GM21528 (cell line): ENCODE measurements around the gene RFPL3.
"Not testable (repeated sequence)": the region's sequence is repeated elsewhere in the genome, so short reads cannot be mapped to it uniquely, and the experiment has no call there.

Experiments used
- ATAC-seq: cut with Tn5 transposase; IDR thresholded peaks from one replicate; pipeline ENCODE4 v1.9.1; 2021; ENCODE audit warnings: mild to moderate bottlenecking, moderate library complexity; ENCODE audit not compliant: unreplicated experiment, low FRiP score

The RFPL3 gene

GRCh38 chr22:32328306-32329201 lies 29.1 kb upstream of the RFPL3 start:
- ATAC-seq = no peak

GRCh38 chr22:32329202-32329645 lies 28.4 kb upstream of the RFPL3 start:
- ATAC-seq = no peak

- no peak for ATAC-seq
Observed at GRCh38 chr22:32331236-32331917, 26.3 kb upstream of the RFPL3 start.

- no peak for ATAC-seq
Observed at GRCh38 chr22:32331918-32332725, 25.5 kb upstream of the RFPL3 start.

GRCh38 chr22:32333141-32333768 lies 24.4 kb upstream of the RFPL3 start:
- ATAC-seq = no peak

GRCh38 chr22:32333769-32334659 lies 23.7 kb upstream of the RFPL3 start:
- no peak for ATAC-seq

- ATAC-seq = no peak
Observed at GRCh38 chr22:32334660-32335365, 22.9 kb upstream of the RFPL3 start.

GRCh38 chr22:32335471-32335870 lies 22.2 kb upstream of the RFPL3 start:
- ATAC-seq = no peak

- no peak for ATAC-seq
Observed at GRCh38 chr22:32336121-32336603, 21.5 kb upstream of the RFPL3 start.

- no peak for ATAC-seq
Observed at GRCh38 chr22:32336771-32337424, 20.8 kb upstream of the RFPL3 start.

- ATAC-seq = not testable (repeated sequence)
Observed at GRCh38 chr22:32337425-32337824, 20.2 kb upstream of the RFPL3 start.

GRCh38 chr22:32338757-32339156 lies 18.9 kb upstream of the RFPL3 start:
- ATAC-seq = no peak

- no peak for ATAC-seq
Observed at GRCh38 chr22:32339190-32340012, 18.3 kb upstream of the RFPL3 start.

GRCh38 chr22:32340411-32340810 lies 17.3 kb upstream of the RFPL3 start:
- no peak for ATAC-seq

GRCh38 chr22:32341122-32341740 lies 16.4 kb upstream of the RFPL3 start:
- no peak for ATAC-seq

- ATAC-seq = no peak
Observed at GRCh38 chr22:32342977-32343376, 14.7 kb upstream of the RFPL3 start.

GRCh38 chr22:32343941-32344340 lies 13.7 kb upstream of the RFPL3 start:
- no peak for ATAC-seq
